A549 treated with AZD9567 at 1 μM for 4 hours (cell line): ENCODE results near the gene WDR83. TPM values are rescaled to one million over a fixed set of nuclear protein-coding genes. Genes with fewer than 3 reads are reported as not detected.

ENCODE experiments used
- total RNA-seq: library from RNA; stranded (reverse); fragments of 200-300 nt; extraction: Qiagen RNA extraction; gene quantifications from 5 replicates; pipeline ENCODE4 v1.2.3, GENCODE V29; 2022; ENCODE audit not compliant: insufficient read depth

WDR83 gene, protein sequence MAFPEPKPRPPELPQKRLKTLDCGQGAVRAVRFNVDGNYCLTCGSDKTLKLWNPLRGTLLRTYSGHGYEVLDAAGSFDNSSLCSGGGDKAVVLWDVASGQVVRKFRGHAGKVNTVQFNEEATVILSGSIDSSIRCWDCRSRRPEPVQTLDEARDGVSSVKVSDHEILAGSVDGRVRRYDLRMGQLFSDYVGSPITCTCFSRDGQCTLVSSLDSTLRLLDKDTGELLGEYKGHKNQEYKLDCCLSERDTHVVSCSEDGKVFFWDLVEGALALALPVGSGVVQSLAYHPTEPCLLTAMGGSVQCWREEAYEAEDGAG
- 8.4 to 11.5 TPM (median 10.0 TPM) in 5 replicates for total RNA-seq

GRCh38 chr19:12666265-12667048, at the start of gene WDR83, which contains the start of gene MAN2B1:
TSS of gene WDR83 (plus strand) at chr19:12666807. CDS start at chr19:12669791, 2,984 bp downstream.
TSS of gene MAN2B1 (minus strand) at chr19:12666742. CDS start at chr19:12666701, 41 bp downstream.

DNA sequence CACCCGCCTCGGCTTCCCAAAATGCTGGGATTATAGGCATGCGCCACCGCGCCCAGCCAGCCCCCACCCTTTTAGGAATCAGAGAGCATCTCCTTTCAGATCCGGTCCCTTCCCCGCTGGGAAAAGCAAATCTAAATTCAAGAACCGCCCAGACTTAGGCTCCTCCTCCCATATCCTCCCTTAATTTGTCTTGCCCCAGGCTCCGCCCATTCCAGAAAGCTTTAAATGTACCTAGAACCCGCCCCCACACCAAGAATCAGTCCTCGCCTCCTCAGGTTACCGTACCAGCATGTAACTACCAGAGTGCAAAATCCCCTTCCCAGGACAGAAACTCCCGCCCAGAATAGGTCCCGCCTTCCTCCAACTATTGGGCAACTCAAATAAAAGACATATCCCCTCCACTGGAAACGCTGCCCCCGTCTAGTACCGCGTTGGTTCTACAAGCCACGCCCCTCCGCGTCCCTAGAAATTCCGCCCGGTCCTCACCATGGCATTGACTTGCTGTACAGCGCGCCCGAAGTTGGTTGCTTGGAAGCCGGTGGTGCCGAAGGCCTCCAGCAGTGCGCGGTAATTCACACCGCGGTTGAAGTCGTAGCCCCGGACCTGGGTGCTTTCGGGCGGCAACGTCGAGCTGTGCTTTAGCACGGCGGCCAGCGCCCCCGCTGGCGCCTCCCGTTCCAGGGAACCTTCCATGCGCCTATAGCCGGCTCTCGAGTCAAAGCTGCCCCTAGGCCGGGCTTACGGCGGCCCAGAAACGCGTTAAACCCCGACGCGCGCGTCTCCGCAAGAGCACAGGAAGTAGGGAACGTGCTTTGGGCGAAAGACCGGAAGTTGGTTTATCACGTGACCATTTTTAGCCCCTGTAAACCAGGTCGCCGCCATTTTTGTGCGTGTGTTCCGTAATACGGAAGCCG, 14.7 kb downstream of the WDR83 start, which contains the start of gene DHPS:
TSS of gene DHPS (minus strand) at position 807 of the 914 bp plus-strand sequence. CDS start at position 693, 114 bp downstream.

GRCh38 chr19:12687496-12688196, 21.0 kb downstream of the WDR83 start, which contains the start of gene GNG14:
TSS of gene GNG14 (plus strand) at chr19:12687998. CDS start at chr19:12688049, 51 bp downstream.

GRCh38 chr19:12696366-12697335, 30.0 kb downstream of the WDR83 start, which contains the start of gene FBXW9:
TSS of gene FBXW9 (minus strand) at chr19:12696631. CDS start at chr19:12696581, 50 bp downstream.

GRCh38 chr19:12723641-12724426, 57.2 kb downstream of the WDR83 start, which contains the start of gene TNPO2:
TSS of gene TNPO2 (minus strand) at chr19:12723932. CDS start at chr19:12720977, 2,955 bp downstream.

Other genes starting within 250 kb of the WDR83 start
- gene ZNF443, start 225.8 kb upstream of the WDR83 start, total RNA-seq, result 0.93 to 1.1 TPM (median 1.0 TPM) in 5 replicates
- not detected in 5 replicates for gene ZNF709, start 182.0 kb upstream of the WDR83 start, total RNA-seq
- 1.8 to 2.4 TPM (median 2.1 TPM) in 5 replicates for gene ZNF564, start 115.3 kb upstream of the WDR83 start, total RNA-seq
- 0.54 to 3.3 TPM (median 0.66 TPM) in 5 replicates for gene ZNF490, start 56.0 kb upstream of the WDR83 start, total RNA-seq
- 4.5 to 11.0 TPM (median 5.7 TPM) in 5 replicates for gene ZNF791, start 55.9 kb upstream of the WDR83 start, total RNA-seq
- gene MAN2B1, start 65 bp upstream of the WDR83 start, total RNA-seq, result 19.1 to 30.7 TPM (median 22.0 TPM) in 5 replicates
- 29.7 to 49.1 TPM (median 48.2 TPM) in 5 replicates for gene DHPS, start 15.1 kb downstream of the WDR83 start, total RNA-seq
- not detected in 5 replicates for gene GNG14, start 21.2 kb downstream of the WDR83 start, total RNA-seq
- 11.4 to 14.6 TPM (median 13.9 TPM) in 5 replicates for gene FBXW9, start 29.8 kb downstream of the WDR83 start, total RNA-seq
- gene TNPO2, start 57.1 kb downstream of the WDR83 start, total RNA-seq, result 31.3 to 35.3 TPM (median 33.6 TPM) in 5 replicates
- gene TRIR, start 67.9 kb downstream of the WDR83 start, total RNA-seq, result 118 to 201 TPM (median 193 TPM) in 5 replicates
- gene GET3, start 70.7 kb downstream of the WDR83 start, total RNA-seq, result 83.8 to 103 TPM (median 99.2 TPM) in 5 replicates
- gene BEST2, start 85.0 kb downstream of the WDR83 start, total RNA-seq, result 0.59 to 1.0 TPM (median 0.79 TPM) in 4 of 5 replicates, not detected in the other
- gene HOOK2, start 108.7 kb downstream of the WDR83 start, total RNA-seq, result 9.8 to 14.0 TPM (median 12.8 TPM) in 5 replicates
- gene JUNB, start 124.7 kb downstream of the WDR83 start, total RNA-seq, result 110 to 185 TPM (median 160 TPM) in 5 replicates
- 0.47 to 0.91 TPM (median 0.66 TPM) in 4 of 5 replicates, not detected in the other for gene PRDX2, start 135.0 kb downstream of the WDR83 start, total RNA-seq
- 9.1 to 13.7 TPM (median 11.8 TPM) in 4 of 5 replicates, not detected in the other for gene THSD8, start 135.3 kb downstream of the WDR83 start, total RNA-seq
- 39.4 to 50.4 TPM (median 46.8 TPM) in 5 replicates for gene RNASEH2A, start 139.8 kb downstream of the WDR83 start, total RNA-seq
- 0.08 to 0.09 TPM in 2 of 5 replicates, not detected in the others for gene RTBDN, start 167.8 kb downstream of the WDR83 start, total RNA-seq
- gene MAST1, start 171.7 kb downstream of the WDR83 start, total RNA-seq, result 1.5 to 7.0 TPM (median 1.7 TPM) in 5 replicates
- 28.6 to 36.5 TPM (median 29.7 TPM) in 5 replicates for gene DNASE2, start 214.6 kb downstream of the WDR83 start, total RNA-seq
- gene KLF1, start 220.4 kb downstream of the WDR83 start, total RNA-seq, result 0.05 to 0.07 TPM in 2 of 5 replicates, not detected in the others
- gene GCDH, start 224.4 kb downstream of the WDR83 start, total RNA-seq, result 9.2 to 21.4 TPM (median 9.9 TPM) in 5 replicates